Astrocyte (in vitro differentiated cells and primary cell): ENCODE measurements around the gene METTL1.

Experiments used
- EZH2 ChIP-seq: IDR thresholded peaks from 2 replicates; pipeline ENCODE4 v1.6.1; 2012; ENCODE audit warnings: mild to moderate bottlenecking, low read length, inconsistent platforms; ENCODE audit not compliant: insufficient read depth
- TF ChIP-seq, protein P1 (sequence below): IDR thresholded peaks from 2 replicates; pipeline ENCODE4 v1.5.1; 2011; ENCODE audit warnings: low read depth, mild to moderate bottlenecking, inconsistent platforms, low read length, moderate library complexity; ENCODE audit not compliant: insufficient read depth

- TF ChIP-seq, protein P1, sequence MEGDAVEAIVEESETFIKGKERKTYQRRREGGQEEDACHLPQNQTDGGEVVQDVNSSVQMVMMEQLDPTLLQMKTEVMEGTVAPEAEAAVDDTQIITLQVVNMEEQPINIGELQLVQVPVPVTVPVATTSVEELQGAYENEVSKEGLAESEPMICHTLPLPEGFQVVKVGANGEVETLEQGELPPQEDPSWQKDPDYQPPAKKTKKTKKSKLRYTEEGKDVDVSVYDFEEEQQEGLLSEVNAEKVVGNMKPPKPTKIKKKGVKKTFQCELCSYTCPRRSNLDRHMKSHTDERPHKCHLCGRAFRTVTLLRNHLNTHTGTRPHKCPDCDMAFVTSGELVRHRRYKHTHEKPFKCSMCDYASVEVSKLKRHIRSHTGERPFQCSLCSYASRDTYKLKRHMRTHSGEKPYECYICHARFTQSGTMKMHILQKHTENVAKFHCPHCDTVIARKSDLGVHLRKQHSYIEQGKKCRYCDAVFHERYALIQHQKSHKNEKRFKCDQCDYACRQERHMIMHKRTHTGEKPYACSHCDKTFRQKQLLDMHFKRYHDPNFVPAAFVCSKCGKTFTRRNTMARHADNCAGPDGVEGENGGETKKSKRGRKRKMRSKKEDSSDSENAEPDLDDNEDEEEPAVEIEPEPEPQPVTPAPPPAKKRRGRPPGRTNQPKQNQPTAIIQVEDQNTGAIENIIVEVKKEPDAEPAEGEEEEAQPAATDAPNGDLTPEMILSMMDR: no peak
- TF ChIP-seq EZH2: no peak
Measured at GRCh38 chr12:57775563-57776246, 3.8 kb upstream of the METTL1 start.
